Measurements from ENCODE around the gene NHLRC4.

Gene NHLRC4

DNA sequence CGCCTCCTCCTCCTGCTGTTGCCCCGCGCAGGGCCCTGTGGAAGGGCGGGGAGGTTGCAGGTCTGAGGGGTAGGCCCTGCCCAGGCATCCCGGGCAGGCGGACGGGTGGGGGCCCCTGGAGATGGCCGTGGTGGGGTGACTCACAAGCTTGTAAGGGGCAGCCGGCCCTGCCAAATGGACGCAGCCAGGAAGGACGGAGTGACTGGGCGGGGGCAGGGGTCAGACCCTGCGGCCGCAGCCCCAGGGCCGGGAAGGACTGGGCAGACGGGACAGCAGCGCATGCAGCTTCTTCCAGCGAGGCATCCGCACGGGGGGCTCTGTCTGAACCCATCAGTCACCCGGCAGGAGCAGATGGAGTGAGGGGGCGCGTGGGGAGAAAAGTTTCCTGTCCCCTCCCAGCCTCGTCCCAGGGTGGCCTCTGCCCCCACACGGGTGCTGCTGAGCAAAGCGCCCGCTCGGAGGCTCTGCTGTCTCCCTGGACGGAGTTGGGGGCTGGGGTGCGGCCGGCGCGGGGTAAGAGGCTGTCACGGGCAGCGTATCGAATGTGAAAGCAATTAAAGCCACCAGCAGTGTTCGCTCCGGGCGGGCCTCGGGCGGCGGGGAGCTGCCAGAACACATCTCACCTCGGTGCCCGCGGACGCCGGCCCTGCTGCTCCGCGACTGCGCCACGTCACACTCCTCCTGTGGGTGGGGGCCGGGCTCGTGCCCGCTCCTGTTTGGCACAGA, 12.0 kb upstream of the NHLRC4 start:
- DNase-seq, result no peak

DNA sequence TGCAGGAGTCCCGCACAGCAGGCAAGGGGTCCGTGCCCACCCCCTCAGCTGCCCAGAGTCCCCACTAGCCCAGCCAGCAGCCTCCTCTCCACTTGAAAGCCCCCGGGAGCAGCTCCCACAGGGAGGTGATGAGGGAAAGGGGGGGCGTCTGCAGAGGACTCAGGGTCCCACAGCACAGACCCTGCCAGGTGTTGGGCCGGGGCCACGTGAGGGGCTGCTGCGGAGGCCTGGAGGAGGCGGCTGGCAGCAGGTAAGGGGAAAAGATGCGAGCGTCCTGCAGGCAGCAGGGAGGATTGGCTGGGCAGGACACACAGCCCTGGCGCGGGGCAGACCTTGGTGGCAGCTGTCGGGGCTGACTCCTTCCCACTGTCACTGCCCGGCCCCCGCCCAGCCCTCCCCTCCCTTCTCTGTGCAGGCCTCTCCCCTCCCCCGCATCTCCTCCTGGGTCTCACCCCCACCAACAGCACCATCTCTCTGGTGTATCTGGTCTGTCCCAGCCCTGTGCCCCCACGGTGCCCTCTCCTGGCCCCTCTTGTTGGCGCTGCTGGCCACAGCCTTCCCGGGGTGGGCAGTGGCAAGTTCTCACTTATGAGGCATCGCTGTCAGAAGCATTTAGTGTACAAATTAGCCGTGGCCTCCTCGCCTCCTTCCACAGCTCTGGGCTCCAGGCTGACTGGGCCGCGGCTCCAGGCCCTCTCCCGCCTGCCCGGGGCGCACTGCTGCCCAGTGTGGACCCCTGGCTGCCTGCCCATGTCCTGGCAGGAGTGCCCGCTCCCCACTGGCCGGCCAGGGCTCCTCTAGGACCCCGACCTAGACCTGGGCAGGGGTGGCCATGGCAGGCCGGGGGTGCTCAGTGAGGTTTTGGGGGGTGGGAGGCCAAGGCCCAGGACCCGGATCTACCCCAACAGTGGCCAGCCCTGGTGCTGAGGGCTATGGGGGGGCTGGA, 11.0 kb upstream of the NHLRC4 start:
- no peak for DNase-seq

DNA sequence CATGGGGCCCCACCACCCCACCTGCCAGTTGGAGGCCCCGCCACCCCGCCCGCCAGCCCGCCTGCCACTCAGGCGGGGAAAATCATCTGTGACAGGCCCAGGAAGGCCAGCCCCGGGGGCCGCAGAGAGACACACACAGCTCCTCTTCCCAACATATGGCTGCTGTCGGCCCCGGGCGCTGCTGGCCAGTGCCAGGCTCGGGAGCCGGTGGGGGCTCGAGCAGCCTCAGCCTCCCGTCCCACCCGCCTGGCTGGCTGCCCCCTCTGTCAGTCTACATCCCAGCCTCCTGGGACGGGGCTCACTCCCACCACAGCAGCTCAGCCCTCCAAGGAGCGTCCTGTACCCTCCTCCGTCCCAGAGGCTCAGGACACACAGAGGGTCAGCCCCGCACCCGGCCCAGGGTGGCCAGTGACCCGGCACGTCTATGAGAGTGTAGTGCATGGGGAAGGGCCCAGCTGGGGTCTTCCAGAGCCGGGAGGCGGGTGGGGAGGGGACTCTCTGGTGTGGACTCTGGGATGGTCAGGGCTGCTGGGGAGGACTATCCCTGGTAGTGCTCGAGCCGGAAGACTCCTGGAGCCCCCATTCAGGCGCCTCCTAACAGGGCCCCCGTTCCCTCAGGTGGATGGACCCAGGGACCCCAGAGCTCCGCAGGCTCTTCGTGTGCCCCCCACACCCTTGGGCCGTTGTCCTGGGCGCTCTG, 10.2 kb upstream of the NHLRC4 start:
- DNase-seq, result no peak

DNA sequence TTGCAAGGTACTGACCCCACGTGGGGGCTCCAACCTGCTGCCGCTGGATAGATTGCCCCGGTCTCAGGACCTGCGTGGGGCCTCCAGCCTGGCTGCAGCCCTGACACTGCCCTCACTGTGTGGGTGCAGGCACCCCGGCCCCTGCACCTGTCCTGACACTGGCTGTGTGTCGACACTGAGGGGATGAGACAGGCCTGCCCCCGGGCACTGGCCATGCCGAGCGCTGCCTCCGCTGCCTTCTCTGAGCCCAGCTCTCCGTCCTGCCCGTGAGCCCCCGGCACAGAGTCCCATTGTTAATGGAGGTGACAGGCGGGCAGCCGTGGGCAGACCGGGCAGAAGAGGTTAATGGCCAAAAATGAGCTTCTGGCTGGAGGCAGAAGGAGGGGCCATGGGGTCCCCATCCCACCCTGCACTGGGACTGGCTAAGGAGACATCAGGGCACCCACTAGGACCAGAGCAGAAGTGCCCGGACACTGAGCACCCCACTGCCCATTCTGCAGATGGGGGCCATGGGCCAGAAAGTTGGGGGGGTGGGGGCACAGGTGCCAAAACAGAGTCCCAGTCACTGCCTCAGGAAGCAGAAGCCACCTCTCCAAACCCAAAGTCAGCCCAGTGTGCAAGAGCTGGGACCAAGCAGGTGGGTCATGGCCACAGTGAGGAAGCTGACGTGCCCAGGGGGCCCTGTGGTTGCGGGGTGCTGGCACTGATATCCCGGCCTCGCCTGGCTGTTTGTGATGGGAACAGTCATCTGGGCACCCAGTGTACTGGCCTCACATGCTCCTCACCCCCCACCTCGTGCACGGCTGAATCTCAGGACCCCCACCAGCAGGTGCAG, 9.1 kb upstream of the NHLRC4 start:
- DNase-seq, result no peak

DNA sequence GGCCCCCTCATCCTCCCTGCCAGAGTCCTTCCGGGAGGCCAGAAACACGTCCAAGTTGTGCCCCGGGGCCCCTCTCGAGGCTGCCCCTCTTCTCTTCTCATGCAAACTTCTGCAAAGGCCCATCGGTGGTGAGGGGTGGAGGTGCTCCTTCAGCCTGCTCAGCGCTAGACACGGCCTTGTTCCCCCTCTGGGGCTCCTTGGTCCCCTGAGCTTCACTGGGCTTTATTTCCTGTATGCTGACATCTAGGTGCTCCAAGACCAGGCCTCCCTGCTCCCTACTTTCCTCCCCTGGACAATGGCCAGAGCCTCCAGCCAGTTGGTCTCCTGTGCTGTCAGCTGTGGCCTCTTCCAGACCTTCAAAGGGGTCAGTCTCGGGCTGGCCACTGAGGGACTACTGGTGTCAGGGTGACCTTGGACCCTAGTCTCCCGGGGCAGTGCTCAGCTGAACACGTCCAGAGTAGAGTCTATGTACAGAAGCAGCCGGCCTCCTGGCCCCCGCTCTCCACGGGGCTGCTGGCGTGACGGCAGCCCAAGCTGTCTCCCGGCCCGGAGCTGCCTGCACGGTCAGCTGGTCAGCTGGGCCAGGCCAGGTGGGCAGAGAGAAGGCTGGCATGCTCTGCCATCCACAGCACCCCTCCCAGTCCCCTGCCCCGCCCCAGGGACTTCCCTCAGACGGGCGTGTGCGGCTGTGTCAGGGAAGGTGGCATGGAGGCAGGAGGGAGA, 8.3 kb upstream of the NHLRC4 start:
- no peak for DNase-seq

DNA sequence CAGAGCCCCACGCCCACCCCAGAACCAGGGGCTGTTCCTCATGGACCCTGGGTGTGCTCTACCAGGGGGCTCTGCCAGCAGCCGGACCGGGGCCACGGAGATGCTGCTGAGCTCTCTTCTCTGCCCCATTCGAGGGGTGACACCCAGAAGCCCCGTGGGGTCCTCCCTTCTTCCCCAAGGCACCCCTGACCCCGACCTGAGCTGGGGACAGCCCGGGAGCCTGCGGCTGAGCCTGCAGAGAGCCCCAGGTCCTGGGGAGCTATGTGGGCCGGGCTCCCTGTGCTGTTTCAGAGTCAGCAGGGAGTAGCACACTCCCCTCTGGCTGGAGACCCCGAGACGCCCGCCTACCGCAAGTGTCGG, 7.8 kb upstream of the NHLRC4 start:
- DNase-seq, result no peak

DNA sequence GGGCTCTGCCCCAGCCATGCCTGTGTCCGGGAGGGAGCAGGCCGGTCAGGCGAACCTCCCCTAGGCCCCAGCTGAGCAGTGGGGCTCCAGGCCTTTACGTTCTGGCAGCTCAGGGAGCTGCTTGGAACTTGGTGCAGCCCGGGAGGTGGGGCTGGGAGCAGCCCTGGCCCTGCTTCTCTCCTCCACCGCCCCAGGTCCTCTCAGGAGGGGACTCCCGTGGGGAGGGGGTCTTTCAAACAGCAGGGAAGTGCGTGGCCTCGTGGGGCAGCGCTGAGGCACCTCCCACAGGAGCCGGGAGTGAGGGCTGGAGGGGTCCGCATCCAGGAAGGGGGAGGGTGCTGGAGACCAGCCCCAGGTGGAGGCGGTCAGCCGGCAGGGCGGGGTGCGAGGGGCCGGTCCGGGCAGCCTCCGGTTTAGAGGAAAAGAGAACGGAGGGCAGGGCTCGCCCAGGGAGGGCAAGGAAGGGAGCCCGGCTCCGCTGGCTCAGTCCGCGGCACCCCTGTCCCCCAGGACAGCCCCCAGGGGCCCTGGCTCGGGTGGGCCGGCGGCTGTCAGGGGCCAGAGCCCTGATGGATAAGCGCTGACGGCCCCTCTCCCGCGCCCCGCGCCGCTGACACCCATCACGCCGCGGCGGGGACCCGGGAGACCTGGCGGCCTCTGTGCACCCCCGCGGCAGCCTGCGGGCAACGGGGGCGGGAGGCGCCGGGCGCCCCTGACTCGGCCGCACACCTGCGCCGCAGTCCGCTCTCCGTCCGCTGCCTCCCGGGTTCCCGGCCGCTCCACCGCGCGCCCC, 7.2 kb upstream of the NHLRC4 start:
- no peak for DNase-seq

DNA sequence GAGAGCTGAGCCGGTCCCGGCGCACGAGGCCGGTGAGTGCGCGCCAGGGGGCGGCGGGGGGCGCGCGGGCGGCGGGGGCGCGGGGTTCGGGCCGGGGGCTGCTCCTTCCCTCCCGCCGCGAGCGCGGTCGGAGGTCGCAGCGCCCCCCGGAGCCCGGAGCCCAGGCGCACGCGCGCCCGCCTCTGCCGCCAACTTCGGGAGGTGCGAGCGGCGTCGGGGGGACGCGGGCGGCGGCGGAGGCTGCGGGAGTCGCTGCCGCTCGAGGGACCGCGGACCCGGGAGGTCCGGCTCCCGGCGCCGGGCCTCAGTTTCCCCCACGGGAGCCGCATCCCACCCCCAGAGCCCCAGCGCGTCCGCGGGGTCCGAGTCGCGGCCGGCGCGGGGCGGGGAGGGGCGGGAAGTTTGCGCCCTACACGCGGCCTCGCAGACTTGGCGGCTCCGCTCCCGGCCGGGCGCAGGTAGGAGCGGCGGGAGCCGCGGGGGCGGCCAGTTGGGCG, 6.6 kb upstream of the NHLRC4 start, which contains the start of gene PRR35:
Gene PRR35, plus strand, starts transcription at position 191 of the 497 bp plus-strand sequence. CDS start 2,901 bp downstream, outside the sequence.
- DNase-seq, result no peak

DNA sequence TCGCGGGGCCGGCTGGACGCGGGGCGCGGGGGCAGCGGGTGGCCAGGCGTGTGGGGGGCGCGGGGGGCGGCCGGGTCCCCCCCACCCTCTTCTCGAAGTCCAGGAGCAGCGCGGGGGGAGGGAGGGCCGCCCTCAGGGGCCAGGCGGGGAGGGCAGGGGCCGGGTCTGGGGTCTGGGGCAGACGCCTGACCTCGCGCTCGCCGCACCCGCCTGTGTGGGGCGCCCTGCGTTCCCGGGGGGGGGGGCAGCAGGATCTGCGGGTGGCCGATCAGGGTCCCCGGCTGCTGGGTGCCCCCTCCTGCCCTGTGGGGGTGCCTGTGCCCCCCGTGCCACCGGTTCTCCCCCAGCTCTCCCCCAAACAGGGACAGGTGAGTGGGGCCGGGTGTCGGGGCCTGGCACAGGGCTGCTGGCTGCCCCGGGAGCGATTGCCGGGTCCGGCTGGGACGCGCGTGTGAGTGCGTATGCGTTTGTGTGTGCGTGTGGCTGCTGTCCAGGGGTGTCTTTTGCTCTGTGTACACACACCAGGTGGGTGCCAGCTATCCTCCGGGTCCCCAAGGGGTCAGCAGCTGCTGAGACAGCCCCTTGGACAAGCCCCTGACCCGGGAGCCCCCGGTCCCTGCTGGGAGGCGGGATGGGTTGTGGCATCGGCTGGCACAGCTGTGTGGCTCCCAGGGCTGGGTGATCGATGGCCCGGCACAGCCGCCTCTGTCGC, 5.9 kb upstream of the NHLRC4 start:
- DNase-seq, result no peak

DNA sequence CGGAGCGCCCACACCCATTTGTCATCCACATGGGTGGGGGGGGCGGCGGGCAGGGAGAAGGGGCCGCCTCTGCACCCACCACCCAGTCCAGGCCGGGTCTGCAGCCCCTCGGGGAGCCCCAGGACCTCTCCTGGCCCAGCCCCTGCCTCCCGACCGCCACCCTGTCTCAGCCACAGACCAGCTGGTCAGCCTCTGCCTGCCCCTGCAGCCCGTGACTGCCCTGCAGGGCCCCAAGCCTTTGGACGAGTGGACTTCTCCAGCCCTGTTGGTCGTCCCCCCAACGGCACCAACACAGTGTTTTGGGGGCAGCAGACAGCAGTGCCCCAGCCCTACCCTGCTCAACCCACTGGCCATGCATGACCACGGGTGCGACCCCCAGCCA, 5.4 kb upstream of the NHLRC4 start:
- DNase-seq, result no peak

DNA sequence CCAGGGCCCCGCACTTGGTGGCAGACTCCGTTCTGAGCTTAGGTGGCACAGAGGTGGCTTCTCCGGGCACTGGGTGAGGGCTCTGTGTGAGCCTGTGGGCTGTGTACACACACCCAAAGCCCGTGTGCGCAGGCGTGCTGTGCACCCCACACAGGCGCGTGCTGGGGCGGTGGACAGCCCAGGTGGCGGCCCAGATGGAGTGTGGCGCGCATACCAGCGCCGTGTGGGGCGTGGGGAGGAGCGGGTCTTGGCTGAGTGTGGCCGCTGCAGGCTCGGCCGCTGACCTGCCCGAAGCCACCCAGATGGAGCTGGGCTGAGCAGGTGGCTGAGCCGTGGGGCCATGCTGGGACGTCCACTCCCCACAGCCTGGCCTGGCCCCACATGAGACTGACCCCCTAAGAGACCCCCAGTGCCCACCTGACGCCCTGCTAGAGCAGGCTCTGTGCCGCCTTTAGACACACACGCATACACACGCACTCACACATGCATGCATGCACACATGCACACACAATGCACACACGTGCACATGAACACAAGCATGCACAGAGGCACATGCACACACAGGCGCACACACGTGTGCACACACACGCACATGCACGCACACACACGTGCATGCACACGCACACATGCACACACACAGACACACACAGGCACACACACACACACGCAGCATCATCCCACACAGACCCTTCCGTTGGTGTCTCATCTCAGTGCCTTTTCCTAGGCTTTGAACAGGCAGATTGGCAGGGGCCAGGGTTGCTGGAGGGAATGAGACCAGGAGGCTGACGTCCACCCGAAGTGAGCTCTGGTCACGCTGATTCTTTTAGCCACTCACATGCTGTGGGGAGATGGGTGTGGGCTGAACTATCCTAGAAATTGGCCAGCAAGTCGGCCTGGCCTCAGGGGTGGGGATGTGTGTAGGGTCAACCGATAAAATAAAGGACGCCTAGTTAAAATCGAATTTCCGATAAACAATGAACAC, 4.6 kb upstream of the NHLRC4 start:
- no peak for DNase-seq

DNA sequence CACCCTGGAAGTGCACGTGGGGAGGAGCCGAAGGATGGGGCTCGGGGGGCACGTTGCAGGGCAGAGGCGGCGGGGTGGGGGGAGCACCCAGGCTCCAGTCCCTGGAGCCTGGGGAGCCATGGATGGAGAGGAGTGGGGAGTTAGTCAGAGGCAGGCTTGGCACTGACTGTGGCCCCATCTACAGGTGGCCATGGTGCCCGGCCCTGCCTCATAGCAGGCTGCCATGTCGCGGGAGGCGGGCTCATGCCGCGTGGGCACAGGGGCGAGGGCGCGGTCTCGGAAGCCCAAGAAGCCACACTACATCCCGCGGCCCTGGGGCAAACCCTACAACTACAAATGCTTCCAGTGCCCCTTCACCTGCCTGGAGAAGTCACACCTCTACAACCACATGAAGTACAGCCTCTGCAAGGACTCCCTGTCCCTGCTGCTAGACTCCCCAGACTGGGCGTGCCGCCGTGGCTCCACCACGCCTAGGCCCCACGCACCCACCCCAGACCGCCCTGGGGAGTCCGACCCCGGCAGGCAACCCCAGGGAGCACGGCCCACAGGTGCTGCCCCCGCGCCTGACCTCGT, 3.6 kb upstream of the NHLRC4 start:
- no peak for DNase-seq

DNA sequence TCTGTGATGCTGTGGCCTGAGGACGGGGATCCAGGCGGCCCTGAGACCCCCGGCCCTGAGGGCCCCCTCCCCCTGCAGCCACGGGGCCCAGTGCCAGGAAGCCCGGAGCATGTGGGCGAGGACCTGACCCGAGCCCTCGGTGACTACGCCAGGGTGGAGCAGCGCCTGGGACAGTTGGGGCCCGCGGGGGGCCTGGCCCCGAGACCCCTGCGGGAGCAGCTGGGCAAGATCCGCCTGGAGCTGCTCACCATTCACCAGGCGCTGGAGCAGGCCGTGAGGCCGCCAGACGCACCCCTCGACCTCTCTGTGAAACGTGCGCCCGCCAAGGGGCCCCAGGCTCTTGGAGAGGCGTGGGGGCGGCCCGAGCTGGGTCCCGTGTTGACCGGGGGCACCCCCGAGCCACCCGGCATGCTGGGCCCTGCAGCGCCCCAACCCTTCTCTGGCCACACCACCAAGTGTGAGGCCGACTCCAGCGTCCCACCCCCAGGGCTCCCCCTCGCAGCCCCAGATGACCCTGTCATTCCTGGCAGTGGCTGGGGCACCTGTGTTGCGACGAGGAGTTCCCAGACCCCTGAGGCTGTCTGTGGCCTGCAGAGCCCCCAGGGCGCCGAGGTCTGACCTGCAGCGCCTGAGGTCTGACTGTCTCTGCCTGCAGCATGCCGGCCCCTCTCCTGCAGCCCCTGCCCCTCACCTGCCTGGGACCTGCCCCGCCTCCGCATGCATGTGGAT, 2.0 kb upstream of the NHLRC4 start:
- no peak for DNase-seq

DNA sequence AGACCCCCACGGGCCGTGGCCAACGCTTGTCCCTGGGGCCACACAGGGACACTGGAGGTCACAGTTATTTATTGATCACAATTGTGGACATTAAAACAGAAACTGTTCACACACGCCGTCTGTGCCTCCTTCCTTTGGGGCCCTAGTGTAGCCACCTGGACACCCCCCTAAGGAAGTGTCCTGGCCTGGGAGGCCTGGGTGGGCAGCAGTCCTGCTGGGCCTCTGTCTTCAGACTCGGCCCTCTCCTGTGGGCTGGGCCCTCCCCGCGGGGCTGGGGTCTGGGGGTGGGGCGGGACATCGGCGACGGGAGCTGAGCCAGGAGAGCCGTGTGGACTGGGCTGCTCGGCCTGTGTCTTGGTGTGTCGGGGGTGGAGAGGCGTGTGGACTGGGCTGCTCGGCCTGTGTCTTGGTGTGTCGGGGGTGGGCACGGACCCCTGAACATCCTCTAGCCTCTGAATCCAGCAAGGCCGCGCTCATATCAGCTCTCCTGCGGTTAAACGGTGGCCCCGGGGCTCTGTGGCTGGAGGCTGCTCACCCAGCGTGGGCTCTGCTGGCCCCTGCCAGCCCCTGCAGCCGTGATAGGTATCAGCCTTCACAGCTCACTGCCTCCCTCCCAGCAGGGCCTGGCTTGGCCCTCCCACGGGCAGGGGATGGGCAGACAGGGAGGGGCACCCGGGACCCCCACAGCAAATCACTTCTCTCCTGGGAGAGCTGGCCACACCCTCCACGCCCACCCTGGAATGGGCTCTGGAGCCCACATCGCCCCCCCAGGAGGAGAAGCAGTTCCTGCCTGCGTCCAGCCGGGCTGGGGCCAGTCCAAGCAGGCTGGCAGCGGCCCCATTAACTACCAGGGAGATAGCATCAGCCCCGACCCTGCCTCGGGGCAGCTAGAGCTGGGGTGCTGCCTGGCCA, 1.1 kb upstream of the NHLRC4 start:
- no peak for DNase-seq

DNA sequence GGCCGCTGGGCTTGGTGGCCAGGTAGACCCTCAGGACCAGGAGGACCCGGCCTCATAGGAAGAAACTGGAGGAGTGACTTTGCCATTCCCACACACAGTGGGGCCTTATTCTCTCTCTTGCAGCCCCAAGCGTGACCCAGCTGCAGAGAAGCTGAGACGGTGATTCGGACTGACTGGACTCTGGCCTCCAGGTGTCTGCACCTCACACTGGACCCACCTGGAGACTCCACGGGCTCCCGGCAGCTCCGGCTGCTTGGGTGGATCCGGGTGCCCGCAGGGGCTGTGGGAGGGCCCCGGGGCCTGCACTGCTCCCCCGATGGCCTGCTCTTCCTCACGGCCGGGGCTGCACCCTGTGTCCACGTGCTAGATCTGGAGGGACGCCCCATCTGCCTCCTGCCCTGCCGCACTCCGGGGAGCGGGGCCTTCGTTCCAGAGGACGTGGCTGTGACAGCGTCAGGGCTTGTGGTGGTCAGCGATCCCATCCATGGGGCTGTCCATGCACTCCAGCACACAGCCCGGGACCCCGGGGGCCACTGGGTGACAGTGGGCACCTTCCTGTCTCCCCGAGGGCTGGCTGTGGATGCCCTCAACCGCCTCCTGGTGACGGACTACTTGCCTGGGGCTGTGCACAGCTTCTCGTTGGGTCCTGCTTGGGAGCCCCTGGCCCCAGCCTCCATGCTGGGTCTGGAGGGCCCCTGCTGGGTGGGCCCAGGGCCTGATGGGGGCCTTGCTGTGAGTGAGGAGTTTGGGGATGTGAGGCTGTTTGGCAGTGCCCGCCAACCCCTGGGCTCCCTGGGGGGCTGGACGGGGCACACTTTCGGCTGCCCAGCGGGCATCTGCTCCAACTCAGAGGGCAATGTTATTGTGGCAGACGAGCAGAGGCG, 810 bp downstream of the NHLRC4 start:
- DNase-seq, result no peak

Data from bone marrow (tissue), 2 donors.